GM13976 (cell line): ENCODE data around the gene BICC1.

ENCODE experiments used
- DNase-seq: peaks from one replicate; pipeline ENCODE4 v3.0.0; 2012; ENCODE audit warnings: low spot score
- CTCF ChIP-seq: IDR thresholded peaks from 2 replicates; pipeline ENCODE4 v1.5.1; 2012; ENCODE audit warnings: borderline replicate concordance, mild to moderate bottlenecking; ENCODE audit not compliant: insufficient read depth; ENCODE audit errors: extremely low read depth, missing control alignments, control extremely low read depth
- in situ Hi-C: fragments of 300-500 bp; cut with MboI; formaldehyde crosslinking; loops from one replicate; pipeline ENCODE4 v1.12.0; 2022; ENCODE audit warnings: low sequenced_read_pairs, mixed read lengths, inconsistent platforms; ENCODE audit not compliant: unreplicated experiment

BICC1 gene

GRCh38 chr10:58723186-58723585 is 210.5 kb downstream of the BICC1 start:
- in situ Hi-C loops: no loop called here
- DNase-seq: no peak
- TF ChIP-seq CTCF: no peak

GRCh38 chr10:58723966-58724365 is 211.3 kb downstream of the BICC1 start:
- in situ Hi-C loops: no loop called here
- no peak for TF ChIP-seq CTCF
- DNase-seq: no peak

GRCh38 chr10:58724781-58725180 is 212.1 kb downstream of the BICC1 start:
- no peak for DNase-seq
- in situ Hi-C loops: no loop called here
- TF ChIP-seq CTCF: no peak

GRCh38 chr10:58725901-58726300 is 213.2 kb downstream of the BICC1 start:
- TF ChIP-seq CTCF: no peak
- no peak for DNase-seq
- in situ Hi-C loops: no loop called here

- no peak for DNase-seq
- in situ Hi-C loops: no loop called here
- no peak for TF ChIP-seq CTCF
Measured at GRCh38 chr10:58727633-58728032, 215.0 kb downstream of the BICC1 start.

- in situ Hi-C loops: no loop called here
- no peak for TF ChIP-seq CTCF
- DNase-seq: no peak
Measured at GRCh38 chr10:58731276-58731675, 218.6 kb downstream of the BICC1 start.

GRCh38 chr10:58733436-58733835 is 220.8 kb downstream of the BICC1 start:
- no peak for DNase-seq
- no peak for TF ChIP-seq CTCF
- in situ Hi-C loops: no loop called here
